ENCODE measurements around the gene BSCL2.
"Not testable (repeated sequence)": the region's sequence is repeated elsewhere in the genome, so short reads cannot be mapped to it uniquely, and the experiment has no call there.

Gene BSCL2

DNA sequence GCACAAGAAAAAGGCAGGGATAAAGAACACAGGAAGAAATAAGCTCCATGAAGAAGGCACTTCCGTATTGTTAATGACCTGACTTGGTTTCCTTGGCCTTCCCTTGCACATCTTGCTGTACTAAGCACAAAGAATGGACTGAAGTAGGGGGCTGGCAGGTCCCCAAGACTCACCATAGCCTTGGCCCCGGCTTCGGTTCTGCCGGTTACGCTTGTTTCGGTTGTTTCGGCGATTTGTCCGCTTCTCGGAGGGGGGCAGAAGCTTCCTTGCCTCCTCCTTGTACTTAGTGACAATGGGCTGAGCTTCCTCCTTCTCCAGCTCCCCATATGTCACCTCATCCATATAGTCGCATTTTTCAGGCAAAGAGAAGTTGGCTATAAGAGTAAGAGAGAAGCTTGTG lies 9.6 kb upstream of the BSCL2 start:
- DNase-seq, result no peak

DNA sequence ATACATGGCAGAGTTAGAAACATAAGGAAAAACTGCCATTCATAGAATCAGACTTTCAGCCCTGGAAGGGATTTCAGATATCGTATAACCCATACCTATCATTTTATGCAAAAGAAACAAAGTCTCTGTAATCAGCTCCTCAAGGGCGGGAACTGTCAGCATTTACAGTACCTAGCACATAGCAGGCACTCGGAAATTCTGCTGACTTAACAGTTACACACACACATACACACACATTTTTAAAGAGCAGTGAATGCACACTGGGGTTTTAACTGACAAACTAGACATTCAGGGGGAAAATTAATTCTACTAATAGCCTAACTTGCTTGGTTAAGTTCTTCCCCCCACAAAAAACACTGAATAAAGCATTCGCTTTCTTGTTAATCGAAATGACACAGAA lies 9.0 kb upstream of the BSCL2 start:
- DNase-seq, result no peak

DNA sequence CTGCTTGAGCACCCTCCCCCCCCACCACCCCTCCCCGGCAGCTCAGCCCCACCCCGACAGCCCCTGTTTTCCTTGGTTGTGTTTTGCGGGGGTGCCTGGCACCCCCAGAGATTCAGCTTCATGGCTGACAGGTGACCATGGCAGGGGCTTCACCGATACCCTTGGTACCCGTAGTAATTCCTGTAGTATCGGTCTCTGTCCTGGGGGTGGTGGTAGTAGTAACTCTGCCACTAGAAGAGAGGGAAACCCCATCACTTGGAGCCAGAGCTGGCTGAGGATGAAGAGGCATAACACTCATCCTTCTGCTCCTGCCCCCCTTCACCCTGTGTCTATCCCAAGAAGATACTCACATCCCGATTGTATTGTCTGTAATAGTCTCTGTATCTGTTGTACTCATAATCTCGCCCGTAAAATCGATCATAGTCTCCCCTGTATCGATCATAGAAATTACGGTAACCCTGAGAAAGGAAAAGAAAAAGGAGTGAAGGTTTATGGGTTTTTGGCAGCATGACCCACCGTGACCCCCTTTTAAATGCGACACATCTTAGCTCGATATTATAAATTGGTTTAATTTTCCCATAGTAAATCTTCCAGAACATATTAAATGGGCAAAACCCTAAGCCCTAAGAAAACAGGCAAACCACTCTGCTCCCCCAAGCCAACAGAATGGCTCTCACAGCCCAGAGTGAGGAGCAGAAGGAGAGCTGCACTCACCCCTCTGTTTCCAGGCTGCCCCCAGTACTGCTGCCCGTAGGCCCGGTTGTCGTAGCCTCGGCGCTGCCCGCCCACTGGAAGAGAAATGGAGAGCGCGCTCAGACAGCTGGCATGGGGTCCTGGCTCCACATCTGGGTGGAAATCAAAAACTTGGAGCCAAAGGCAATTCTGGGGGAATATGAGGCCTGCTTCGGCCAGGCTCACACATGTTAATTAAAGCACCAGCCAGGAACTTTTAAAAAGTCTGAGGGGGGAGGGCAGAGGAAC lies 8.2 kb upstream of the BSCL2 start:
- no peak for DNase-seq

DNA sequence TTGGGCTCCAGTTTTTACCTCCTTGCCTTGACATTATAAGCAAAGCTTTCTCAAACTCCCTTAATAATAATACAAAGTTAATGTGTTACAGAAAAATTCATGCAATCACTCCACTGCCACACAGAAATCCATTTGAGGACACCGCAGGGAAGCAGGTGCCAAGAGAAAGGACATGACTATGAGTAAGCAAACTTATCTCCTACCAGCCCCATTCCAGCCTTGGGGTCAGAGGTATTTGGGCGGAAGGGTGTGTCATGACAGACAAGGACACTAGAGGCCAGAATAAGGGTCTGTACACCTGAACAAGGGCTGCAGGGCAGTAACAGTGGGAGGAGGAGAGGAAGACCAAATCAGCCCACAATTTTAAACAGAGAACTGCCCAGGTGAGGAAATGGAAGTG lies 6.1 kb upstream of the BSCL2 start:
- DNase-seq, result no peak

DNA sequence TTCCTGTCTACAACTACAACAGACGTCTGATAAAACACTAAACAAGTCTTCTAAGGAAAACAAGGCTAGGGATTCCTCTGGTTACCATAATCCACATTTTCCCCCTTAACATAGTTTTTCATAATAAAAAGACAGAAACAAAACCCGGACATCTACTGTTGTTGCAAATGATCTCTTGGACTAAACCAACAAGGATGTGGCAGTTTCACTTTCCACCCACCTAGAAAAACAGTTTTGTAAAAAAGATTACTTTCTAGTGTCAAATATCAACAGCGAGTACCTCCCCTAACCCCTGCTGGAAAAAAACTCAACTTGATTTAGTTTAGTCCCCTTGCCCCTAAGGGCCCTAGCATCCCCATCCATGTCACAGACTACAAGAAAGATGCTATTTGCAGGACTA lies 5.6 kb upstream of the BSCL2 start:
- no peak for DNase-seq

DNA sequence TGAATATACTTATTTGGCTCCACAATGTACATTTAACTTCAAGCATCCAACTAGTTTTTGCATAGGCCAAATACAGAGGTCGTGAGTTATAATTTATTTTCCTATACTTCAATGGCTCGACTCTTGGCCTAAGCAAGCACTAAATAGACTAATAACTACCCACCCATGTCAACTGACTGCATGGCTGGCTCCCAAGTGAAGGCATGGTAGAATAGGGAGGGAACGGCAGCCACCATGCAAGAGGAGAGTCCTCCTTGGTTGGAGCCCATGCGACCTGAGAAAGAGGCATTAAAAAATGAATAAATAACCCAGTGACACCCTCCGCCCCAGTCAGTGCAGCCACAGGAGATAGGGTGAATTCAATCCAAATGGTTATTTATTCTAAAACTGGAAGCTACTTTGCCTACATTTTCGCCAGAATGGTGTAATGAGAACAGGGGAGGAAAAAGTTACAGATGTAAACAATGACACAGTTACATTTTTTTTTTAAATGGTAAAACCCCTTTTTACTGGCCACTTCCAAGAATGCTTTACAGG lies 5.1 kb upstream of the BSCL2 start:
- DNase-seq, result no peak

DNA sequence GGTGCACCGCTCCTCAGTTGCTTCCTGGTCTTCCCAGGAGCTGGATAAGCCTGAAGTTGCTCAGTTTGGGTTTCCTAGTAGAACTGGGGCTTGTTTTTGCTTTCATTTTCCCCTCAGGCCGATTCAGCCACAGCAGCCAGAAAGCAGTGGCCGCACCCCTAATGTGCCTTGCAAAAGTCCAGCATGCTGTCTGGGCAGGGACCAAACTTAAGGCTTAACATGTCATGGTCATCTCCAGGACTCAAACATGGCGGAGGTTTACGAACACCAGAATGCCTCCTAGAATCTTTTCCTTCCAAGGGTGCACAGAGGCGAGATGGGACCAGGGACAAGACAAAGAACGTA lies 2.7 kb upstream of the BSCL2 start:
- DNase-seq, result peak; percentile 9

DNA sequence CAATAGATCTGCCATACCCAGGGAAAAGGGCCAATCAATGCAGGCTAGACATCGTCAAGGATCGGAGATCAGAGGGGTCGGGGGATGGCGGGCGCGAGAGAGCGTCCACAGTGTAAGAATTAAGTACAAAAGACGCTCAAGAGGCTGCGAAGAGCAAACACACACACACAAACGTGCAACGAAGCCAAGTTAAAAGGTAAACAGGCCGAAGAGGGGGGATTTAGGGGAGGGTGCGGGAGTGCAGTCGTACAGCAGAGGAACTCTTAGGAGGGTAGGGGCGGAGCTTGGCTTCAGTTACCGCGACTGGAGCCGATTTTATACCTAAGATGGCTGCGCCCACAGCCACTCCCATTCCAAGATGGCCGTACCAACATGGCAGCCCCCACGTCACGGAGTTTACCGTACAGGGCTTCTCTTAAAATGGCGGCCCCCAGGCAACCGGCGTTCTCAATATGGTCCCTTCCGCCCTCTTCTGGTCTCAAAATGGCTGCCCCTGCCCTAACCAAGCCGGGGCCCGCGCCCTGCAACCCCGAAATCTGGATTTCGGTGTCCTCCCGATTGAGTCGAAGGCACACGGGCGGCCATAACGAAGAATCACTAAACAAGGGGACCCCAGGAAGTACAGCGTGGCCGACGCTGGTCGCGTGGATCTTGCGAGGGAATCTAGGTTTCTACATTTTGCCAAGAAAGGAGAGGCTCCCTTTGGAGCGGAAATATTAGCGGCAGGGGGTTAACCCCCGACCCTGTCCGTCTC lies 2.2 kb upstream of the BSCL2 start:
- DNase-seq, result peak; percentile 91

DNA sequence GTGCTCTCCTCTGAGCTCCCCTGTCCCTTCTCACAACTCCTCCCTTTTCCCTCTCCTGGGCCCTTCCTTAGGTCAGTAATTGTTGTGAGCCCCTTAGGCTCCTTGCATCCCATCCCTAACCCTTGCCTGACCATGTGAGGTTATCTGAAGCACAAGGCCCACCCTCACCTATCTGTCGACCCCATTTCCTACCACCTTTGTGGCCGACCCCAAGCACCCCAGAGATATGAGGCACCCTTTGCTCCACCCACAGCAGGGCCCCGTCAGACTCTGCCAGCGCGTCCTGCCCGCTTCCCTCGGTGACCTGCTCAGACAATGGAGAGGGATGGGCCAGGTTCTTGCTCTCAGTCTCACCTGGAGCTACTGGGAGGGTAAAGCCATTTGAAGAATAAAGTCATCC lies 1.6 kb upstream of the BSCL2 start:
- peak; percentile 42 for DNase-seq

DNA sequence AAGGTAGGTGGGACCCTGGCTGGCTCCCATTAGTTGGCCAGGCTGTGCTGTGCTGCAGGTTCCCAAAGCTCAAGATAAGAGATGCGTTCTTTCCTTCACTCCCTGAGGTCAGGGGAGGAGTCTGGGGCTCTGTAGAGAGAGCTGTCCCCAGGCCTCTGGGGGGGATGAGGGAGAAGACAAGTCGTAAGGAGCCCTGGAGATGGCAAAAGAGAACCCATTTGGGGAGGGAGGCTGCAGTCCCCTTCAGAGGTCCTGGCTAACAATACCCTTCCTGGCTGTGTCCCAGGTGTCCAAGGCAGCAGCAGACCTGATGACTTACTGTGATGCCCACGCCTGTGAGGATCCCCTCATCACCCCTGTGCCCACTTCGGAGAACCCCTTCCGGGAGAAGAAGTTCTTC lies 1.2 kb upstream of the BSCL2 start:
- DNase-seq, result no peak

DNA sequence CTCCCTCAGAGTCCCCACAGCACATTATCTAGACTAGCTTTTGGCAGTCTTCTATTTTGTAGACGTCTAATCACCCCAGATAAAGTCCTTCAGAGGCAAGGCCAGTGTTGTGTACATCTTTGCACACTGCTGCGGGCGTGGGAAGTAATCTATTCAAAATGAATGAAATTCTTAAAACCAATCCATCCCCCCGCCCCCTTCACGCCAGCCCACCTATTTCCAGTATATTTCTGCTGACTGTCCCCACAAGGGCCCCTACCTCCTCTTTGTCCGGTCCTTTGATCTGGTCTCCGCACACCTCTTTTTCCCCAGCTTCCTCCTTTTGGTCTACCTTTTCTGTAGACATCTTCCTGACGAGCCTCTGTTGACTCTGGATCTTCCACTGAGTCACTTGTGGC lies 375 bp downstream of the BSCL2 start:
- DNase-seq, result no peak

DNA sequence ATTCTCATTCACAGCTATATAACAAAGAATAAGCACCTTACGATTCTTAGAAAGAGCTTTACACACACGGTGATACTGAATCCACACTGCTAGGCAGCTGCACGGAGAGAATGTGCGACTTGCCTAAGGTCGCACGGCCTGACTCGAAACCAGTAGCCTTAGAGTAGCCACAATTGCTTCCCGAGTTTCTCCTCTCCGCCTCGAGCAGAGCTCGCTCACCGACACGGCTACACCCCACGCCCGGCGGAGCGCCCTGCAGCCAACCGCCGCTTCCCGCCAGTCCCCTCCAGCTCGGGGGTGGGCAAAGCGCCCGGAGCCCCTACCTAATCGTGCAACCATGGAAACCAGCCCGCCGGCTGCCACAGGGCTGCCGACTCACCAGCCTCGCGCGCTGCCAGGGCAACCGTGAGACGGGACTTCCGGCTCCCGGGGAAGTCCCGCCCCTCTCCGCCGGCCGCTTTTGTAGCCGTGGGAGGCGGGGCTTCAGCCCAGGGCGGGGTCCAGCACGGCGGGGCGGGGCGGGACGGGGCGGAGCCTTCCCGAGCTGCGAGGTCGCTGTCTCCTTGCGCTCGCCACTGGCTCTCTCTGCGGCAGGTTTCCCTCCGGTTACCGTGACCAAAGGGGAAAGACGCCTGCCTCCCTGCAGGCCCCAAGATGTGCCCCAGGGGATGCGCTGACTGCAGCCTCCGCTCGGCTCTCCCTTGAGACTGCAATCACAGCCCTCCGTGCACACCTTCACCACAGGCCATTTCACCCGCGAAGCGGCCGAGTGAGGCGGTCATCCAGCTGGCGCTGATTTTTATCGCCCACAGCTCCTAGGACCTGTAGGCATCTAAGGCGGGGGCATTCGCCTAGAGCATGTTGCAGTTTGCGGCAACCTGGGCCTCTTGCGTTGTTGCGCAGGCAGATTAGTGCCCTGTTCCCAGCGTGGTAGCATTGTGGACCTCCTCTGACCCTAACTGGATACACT lies 1.1 kb downstream of the BSCL2 start:
- peak; percentile 96 for DNase-seq

DNA sequence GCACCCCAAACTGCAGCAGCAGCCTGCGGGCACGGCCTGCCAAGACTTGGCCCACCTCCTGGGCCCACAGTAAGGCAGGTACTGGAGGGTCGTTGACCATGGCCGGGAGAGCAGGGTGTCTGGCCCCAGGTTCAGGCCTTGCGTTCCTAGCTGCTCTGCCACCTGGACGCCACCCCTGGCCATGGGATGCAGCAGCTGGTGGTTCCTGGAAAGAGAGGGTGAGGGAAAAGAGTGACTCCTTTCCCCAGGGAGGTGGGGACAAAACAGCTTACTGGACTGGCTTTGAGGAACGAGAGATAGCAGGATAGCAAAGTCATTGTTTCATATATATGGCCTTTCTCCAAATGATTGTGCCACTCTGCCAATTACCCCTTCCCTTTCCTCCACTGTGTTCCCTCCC lies 1.8 kb downstream of the BSCL2 start:
- no peak for DNase-seq

DNA sequence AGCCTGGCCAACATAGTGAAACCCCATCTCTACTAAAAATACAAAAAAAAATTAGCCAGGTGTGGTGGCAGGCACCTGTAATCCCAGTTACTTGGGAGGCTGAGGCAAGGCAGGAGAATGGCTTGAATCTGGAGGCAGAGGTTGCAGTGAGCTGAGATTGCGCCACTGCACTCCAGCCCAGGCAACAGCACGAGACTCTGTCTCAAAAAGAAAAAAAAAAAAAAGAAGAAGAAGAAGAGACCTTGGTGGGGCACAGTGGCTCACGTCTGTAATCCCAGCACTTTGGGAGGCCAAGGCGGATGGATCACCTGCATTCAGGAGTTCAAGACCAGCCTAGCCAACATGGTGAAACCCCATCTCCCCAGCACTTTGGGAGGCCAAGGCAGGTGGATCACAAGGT lies 3.3 kb downstream of the BSCL2 start:
- DNase-seq, result not testable (repeated sequence)

DNA sequence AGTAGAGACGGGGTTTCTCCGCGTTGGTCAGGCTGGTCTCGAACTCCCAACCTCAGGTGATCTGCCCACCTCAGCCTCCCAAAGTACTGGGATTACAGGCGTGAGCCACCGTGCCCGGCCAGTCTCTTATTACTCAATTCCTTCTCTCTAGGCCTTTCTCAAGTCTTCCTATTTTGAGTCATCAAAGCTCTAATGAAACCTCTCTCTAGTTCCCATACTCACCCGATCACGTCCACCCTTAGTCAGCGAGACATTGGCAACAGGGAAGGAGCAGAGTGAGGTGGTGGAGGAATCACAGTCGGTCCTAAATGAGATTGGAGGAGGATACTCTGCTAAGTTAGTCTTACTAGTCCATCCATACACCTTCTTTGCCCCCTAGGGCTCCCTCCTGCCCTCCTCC lies 5.0 kb downstream of the BSCL2 start:
- no peak for DNase-seq

DNA sequence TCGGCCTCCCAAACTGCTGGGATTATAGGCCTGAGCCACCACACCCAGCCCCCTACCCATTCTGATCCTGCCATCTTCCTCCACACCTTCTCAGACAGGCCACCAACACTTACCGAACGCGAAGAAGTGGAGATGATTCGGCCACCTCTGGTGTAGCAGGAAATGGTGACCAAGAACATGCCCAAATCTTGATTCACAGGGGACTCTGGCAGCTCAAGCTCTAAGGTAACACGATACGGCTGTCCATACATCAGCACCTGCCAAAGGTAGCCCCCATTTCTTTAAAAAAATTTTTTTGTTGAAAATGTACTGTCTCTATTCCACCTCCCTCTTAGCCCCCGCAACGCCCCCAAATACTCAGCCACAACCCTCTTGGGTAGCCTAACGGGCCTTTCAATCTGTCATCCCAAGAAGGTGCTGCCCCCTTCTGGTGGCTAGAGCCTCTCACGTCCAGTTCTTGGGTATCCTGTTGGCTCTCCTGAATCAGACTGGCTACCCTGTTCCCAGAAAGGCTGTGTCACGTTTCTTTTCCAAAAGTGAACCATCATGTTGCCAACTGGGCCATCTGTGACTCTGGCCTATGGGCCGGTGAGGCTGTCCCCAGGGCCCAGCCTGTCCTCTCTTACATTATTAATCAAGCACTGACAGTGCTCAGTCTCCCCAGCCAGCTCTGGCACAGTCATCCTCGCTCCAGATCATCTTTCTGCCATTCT lies 12.6 kb downstream of the BSCL2 start:
- peak; percentile 73 for DNase-seq

DNA sequence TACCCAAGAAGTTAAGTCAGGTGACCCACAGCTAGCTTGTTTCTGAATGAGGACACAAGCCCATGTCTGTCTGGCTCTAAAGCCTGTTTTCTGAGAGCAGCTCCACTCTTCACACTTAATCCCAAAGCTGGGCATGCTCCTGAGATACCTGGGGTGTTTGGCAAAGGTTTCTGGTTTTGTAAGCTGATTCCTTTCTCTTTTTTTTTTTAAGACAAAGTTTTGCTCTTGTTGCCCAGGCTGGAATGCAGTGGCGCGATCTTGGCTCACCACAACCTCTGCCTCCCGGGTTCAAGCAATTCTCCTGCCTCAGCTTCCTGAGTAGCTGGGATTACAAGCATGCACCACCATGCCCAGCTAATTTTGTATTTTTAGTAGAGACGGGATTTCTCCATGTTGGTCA lies 13.6 kb downstream of the BSCL2 start:
- DNase-seq, result not testable (repeated sequence)

DNA sequence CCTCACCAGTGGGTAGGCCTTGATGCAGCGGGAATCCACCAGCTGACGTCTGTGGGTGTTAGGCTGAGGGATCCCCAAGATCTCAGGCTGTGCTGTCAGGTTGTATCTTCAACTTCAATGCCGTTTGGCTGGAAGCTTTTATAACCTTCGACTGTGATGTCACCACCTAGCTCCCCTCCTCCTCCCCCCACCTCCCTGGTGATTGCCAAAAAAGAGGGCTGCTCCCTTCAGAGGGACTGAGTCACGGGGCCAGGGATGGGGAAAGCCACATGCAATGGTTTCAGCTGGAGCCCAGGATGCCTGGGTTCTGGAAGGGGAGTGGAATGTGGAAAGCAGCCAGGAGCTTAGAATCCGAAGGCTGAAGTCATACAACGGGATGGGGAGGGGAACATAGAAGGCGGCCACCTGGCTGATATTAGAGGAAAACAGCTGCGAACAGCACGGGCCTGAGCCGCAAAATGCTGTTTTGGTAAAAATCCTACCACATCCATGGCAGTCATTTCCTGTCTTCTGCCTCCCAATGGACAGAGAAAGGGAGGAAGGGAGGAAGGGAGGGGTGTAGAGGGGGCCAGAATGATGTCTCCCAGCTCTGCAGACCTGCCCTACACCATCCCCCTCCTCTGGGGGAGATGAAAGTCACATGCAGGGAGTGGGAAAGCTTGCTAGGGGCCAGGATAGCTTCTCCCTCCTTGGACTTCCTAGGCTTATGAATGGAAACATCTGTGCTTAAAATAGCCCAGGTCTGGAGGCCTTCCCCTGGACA lies 17.6 kb downstream of the BSCL2 start, which contains the start of gene LRRN4CL:
TSS of gene LRRN4CL (minus strand) at position 110 of the 763 bp plus-strand sequence. CDS start 1,022 bp downstream, outside the sequence.
- no peak for DNase-seq

DNA sequence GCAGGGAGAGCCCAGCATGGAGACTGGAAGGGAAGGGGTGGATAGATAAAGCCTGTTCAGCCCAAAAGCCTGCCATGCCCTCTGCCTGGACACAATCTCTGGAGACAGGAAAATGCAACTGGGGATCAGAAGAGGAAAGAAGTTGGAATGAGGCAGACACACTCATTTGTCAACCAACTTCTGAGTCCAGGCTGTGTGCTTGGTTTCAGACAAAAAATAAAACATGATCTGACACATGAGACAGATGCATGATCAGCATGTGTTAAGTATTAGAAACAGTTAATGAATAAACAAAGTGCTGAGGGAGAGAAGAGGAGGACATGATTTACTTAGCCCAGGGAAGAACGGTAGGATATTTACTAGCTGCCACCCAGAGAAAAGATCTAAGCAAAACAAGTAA lies 18.7 kb downstream of the BSCL2 start:
- DNase-seq, result no peak

DNA sequence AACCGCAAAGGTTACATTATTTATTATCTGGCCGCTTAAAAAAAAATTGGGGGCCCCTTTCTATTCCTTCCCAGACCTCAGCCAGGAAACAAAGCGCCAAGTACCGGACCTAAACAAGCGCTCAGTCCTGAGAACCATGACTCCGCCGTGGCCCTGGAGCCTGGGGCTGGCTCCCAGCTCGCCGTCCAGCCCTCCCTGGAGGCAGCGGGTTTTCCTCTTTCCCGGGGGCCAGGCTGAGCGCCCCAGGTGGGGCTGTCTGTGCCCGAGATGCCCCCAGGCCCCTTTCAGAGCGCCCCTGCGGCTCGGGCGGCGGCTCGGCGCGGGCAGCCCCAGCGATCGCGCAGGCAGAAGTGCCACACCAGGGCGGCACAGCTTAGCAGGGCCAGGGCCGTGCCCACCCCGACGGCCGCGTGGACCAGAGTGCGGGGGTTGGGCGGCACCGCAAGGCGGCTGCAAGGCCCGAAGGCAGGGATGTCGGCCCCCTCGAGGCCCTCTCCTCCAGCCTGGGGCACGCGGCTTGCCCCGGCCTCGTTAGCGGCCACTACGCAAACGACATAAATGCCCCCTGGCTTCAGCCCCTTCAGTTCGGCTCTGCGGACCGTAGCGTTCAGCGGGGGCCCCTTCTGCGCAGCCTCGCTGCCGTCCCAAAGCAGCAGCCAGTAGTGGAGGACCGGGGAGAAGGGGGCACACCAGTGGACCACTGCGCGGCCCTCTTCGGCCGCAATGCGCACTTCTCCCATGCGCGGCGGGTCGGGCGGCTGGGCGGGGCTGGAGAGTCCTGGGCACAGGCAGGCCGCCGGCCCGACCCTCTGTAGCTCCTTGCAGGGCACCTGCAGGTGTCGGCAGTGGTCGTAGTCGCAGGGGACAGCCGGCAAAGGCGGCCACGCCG lies 19.5 kb downstream of the BSCL2 start:
- no peak for DNase-seq
